VCaP (cell line): ENCODE data around the gene DCDC2B.

ENCODE experiments used
- H3K27ac ChIP-seq: fragments of 450-650 bp; 2 replicates; pipeline ENCODE4 v1.5.1; 2017
- TF ChIP-seq, protein P1 (sequence below): fragments of 450-650 bp; conservative IDR thresholded peaks from 2 replicates; pipeline ENCODE4 v1.5.1; 2017; ENCODE audit warnings: mild to moderate bottlenecking, moderate library complexity

Gene DCDC2B

DNA sequence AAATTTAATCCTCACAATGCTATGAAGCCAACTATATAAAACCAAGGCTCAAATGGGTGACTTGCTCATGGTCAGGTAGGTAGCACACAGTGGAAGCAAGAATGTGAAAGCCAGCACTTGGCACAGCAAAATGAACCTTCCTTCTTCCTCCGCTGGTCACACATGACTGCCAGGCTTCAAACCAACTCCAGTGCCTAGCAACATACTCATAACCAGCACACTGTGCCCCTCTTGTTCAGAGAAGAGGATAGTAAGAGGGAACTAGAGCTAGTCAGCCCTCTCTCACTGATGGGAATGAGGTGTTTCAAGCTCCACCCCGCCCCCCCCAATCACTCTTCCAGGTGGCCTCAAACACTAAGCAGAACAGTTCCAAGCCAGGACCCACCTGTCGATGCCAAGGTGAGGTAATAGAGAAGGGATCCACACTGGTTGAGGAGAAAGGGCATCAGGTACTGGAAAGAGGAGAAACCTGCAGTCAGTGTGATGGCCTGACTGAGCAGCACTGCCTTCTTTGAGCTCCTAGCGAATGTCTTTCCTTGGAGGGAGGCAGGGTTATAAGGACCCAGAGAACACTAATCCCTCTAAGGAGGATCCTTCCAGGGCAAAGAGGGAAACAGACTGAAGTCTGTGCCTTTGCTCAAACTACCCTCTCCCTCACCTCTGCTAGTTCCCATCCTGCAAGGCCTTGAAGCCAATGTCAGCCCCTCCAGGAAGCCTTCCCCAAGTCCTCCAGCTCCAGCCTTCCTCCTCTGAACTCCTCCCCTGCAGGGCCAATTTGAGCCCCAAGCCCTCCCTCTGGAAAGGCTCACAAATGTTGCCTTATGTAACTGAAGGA is 12.1 kb downstream of the DCDC2B start:
- H3K27ac ChIP-seq = peak overlapping the region; percentile 77; the same call in 1 of the 2 replicates
- TF ChIP-seq, protein P1, sequence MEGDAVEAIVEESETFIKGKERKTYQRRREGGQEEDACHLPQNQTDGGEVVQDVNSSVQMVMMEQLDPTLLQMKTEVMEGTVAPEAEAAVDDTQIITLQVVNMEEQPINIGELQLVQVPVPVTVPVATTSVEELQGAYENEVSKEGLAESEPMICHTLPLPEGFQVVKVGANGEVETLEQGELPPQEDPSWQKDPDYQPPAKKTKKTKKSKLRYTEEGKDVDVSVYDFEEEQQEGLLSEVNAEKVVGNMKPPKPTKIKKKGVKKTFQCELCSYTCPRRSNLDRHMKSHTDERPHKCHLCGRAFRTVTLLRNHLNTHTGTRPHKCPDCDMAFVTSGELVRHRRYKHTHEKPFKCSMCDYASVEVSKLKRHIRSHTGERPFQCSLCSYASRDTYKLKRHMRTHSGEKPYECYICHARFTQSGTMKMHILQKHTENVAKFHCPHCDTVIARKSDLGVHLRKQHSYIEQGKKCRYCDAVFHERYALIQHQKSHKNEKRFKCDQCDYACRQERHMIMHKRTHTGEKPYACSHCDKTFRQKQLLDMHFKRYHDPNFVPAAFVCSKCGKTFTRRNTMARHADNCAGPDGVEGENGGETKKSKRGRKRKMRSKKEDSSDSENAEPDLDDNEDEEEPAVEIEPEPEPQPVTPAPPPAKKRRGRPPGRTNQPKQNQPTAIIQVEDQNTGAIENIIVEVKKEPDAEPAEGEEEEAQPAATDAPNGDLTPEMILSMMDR = no peak

DNA sequence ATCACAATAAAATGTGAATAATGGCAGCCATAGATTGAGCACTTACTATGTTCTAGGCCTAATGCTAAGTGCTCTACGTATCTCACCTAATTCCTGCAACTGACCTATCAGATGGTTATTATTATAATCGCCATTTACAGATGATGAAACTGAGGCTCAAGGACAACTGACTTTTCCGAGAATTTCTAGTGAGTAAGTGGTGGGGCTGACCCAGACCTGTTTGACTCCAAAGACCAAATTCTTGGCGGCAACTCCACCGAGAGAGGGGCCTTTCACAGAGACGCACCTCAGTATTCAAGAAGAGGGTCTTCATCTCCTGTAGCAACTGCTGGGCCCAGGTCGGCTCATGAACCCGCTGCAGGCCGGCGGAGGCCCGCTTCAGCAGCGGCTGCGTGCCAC is 12.7 kb downstream of the DCDC2B start:
- peak overlapping the region; percentile 77; the same call in 1 of the 2 replicates for H3K27ac ChIP-seq
- TF ChIP-seq, protein P1 = no peak

DNA sequence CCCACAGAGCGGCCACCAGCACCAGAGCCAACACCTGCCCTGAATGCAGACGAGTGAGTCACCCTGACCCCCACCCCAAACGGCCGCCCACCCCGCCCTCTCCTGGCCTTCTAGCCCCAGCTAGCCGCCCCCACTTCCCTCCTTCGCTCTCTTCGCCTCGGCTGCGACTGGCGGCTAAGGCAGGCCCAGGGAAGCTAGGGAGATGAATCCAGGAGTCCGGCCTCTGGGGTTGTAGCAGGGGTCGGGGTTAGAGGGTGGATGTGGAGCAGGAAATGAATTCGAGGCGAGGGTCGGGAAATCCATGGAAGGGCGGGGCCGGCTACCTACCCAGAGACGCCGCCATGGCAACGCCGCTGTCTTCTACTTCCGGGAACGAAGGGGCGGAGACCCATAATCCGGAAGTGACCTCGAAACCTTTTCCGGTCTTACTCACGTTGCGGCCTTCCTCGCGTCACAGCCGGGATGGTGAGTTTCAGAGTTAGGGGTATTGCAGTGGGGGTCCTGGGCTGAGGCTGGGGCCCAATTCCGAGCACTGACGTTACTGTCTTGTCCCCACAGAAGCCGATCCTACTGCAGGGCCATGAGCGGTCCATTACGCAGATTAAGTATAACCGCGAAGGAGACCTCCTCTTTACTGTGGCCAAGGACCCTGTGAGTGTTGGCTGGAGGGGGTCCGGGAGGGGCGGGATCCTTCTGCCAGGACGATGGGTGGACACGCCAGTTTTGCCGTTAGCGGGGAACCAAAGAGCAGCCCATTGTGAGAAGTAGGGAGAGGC is 13.3 kb downstream of the DCDC2B start, which contains the start of the genes EIF3I and TMEM234:
EIF3I (plus strand) TSS at position 428 of the 776 bp plus-strand sequence; CDS start at position 463, 35 bp downstream.
TMEM234 (minus strand) TSS at position 374 of the 776 bp plus-strand sequence; CDS start at position 343, 31 bp downstream.
- TF ChIP-seq, protein P1 = no peak
- peak within 1 kb of the TSS; percentile 77 for H3K27ac ChIP-seq

DNA sequence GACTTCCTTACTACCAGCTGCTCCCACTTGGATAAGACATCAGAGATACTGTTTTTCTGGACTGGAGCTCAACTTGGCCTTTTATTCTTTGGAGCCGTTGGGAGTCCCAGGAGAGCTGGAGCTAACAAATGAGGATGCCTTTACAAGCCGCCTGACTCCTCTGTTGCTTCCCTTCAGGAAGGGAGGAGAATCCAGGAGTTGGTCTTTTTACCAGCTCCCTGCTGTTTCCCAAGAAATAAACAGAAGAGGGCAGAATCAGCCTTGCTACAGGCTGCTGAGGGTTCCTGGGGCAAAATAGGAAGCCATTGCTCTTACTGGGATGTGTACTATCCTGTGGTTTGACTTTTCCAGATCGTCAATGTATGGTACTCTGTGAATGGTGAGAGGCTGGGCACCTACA is 14.8 kb downstream of the DCDC2B start:
- TF ChIP-seq, protein P1 = no peak
- H3K27ac ChIP-seq = peak overlapping the region; percentile 77

DNA sequence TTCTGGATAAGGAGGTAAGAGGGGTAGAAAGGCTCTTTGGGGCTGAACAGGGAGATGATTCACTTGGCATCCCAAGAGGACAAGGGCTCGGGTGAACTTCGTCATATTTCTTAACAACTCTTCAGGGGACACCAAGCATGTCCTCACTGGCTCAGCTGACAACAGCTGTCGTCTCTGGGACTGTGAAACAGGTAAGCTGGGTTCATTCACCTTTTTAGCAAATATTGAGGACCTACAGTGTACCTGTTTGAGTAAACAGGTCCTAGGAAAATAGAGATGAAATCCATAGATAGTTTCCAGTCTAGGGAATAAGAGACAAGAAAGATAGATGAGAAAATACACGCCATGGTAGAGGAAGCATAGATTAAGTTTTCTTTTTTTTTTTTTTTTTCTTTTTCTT is 15.4 kb downstream of the DCDC2B start:
- peak overlapping the region; percentile 77 for H3K27ac ChIP-seq
- TF ChIP-seq, protein P1 = no peak

DNA sequence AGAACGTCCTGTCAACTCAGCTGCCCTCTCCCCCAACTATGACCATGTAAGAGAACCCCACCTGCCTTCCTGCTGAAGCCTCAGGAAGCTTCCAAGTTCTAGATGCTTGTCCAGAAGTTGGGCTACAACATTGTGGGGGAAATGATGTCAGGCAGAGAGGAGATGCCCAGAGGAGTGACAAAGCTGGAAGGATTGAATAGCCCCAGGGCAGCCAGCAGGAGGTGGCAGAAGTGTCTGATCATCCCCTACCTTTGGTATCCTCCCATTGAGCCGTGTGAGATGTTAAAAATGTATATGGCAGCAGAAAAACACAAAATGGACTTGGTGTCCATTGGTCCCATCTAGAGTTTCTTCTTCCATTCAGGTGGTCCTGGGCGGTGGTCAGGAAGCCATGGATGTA is 19.9 kb downstream of the DCDC2B start:
- TF ChIP-seq, protein P1 = no peak
- H3K27ac ChIP-seq = no peak overlapping the region

DNA sequence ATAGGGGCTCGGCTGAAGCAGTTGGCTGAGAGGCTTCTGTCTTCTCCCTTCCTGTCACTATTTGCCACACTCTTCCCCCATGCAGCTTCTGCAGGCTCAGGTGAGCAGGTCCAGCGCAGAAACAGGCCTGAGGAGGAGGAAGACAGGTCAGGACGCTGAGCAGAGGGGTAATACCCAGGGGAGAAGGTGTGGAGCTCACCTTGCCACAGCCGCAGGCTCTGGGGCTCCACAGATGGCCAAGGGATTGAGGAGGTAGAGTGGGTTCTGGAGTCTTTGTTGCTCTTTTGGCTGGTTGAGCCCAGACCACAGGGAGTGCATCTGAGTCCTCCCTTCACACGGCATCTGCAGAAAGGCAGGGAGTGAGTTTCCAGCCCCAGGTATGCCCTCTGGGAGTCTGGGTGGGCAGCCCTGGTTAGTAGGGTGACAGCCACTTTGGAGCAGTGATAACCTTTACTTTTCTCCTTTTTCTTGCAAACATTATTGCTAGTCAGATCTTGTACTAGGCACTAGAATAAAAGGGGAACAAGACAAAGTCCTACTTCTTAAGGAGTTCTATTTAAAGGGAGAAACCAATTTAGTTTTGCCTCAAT is 23.0 kb downstream of the DCDC2B start:
- H3K27ac ChIP-seq = no peak overlapping the region
- TF ChIP-seq, protein P1 = no peak
